Purkinje cell (primary cell): ENCODE data around the gene RPS28. TPM values are rescaled to one million over a fixed set of nuclear protein-coding genes. Genes with fewer than 3 reads are reported as not detected.

Experiments
- polyA plus RNA-seq: library from polyadenylated mRNA; unstranded; fragments of >200 nt; fragmentation: Nextera tagmentation; gene quantifications from 2 replicates; pipeline ENCODE4 v1.2.1, GENCODE V29; 2014

RPS28 gene
- 731 and 808 TPM in 2 replicates for polyA plus RNA-seq

GRCh38 chr19:8321067-8321985, at the start of gene RPS28, which contains the start of gene NDUFA7:
RPS28 (plus strand) TSS chr19:8321496; CDS start chr19:8321531, 35 bp downstream.
NDUFA7 (minus strand) TSS chr19:8321375; CDS start chr19:8321358, 17 bp downstream.

DNA sequence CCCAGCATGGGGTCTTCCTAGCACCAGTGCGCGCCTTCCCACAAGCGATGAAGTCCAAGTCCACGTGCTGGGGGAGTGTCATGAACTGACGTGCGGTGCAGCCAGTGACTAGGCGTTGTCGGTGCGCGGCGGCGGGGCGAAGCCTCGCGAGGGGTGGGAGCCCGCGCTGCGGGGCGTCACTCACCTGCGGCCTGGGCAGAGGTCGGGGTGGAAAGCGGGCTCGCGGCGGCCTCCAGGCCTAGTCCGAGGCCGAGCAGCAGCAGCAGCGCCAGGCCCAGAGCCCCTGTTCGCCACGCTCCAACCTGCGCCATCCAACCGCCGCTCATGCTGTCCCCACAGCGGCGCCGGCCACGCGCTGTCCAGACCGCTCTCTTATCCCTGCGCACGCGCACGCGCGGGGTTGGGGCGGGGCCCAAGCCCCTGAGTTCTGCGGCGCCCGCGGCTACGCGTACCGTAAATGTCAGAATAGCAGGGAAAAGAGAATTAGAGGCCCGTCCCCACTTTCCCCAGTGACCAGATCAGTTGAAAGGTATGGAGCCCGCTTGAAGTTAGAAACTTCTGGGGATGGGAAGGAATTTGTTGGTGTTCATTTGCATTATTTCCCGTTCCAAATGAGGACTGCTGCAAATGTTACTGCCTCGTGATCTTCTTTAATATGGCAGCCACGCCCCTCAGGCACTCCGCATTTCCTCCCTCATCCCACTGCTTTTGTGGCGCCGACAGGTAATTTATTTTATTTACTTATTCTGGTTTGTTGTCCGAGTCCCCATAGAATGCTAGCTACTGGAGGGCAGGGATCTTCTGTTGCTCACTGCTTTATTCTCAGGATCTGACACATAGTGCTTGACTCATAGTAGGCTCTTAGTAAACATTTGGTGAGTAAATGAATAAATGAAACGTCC, 13.1 kb upstream of the RPS28 start, which contains the start of gene CD320:
CD320 (minus strand) TSS at position 394 of the 902 bp plus-strand sequence; CDS start at position 326, 68 bp downstream.

DNA sequence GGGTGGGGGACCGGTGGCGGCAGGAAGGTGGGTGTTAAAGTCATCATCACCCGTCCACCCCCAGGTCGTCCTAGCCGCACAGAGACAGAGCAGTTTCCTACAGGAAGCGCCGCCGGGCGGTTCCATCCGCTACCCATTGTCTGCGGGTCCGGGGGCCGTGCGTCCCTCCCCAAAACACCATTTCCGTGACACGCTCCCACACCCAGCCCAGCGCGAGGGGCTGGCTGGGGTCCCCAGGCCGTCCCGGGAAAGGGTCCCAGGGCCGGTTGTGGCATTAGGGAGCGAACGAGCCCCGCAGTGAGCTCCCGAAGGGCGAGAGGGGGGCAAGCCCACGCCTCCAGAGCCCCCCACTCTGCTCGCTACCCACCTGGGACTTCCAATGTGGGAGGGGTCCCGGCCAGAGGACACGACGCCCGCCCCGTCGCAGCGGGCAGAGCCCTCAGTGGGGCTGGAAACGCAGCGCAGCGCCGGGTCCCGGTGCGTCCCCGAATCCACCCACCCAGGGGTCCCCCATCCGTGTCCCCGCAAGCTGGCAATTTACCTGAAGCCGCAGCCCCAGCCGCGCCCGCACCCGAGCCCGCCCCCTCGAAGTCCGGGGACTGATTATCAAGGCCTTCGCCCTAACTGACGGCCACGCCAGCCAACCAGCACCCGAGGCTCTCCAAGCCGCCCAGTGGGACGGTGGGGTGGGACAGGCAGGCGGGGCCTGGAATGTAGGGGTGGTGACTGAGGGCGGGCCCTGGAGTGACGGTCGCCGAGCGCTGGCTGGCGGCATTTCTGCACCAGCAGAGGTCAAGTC, 21.6 kb downstream of the RPS28 start, which contains the start of gene KANK3:
KANK3 (minus strand) TSS at position 579 of the 799 bp plus-strand sequence. CDS start 5,434 bp downstream, outside the sequence.

DNA sequence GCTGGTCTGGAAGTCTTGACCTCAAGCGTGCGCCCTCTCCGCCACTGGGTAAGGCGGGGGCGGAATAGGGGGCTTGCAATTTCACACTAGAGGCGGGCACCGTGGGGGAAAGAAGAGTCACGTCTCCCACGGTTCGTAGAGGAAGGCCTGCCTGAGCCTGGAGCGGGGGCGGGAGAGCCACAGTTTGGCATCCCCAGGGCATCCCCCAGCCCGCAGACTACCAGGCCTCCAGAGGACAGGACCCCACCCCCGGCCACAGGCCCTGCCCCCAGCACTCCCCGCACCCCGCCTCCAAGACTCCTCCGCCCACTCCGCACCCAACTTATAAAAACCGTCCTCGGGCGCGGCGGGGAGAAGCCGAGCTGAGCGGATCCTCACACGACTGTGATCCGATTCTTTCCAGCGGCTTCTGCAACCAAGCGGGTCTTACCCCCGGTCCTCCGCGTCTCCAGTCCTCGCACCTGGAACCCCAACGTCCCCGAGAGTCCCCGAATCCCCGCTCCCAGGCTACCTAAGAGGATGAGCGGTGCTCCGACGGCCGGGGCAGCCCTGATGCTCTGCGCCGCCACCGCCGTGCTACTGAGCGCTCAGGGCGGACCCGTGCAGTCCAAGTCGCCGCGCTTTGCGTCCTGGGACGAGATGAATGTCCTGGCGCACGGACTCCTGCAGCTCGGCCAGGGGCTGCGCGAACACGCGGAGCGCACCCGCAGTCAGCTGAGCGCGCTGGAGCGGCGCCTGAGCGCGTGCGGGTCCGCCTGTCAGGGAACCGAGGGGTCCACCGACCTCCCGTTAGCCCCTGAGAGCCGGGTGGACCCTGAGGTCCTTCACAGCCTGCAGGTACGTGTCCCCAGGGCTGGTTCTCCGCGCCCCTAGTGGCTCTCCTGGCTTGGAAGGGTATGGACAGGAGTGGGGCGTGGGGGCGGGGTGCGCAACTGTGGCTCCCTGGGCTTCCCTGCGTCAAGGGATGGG, 42.8 kb downstream of the RPS28 start, which contains the start of gene ANGPTL4:
ANGPTL4 (plus strand) TSS at position 353 of the 969 bp plus-strand sequence; CDS start at position 520, 167 bp downstream.

Other genes starting within 250 kb of the RPS28 start
- gene FBN3, start 171.9 kb upstream of the RPS28 start, polyA plus RNA-seq: not detected in 2 replicates
- gene CERS4, start 112.1 kb upstream of the RPS28 start, polyA plus RNA-seq: 1.3 and 3.1 TPM in 2 replicates
- gene CD320, start 13.1 kb upstream of the RPS28 start, polyA plus RNA-seq: 16.1 and 22.6 TPM in 2 replicates
- 393 and 475 TPM in 2 replicates for gene NDUFA7, start 121 bp upstream of the RPS28 start, polyA plus RNA-seq
- gene KANK3, start 21.8 kb downstream of the RPS28 start, polyA plus RNA-seq: not detected in 2 replicates
- gene ANGPTL4, start 42.7 kb downstream of the RPS28 start, polyA plus RNA-seq: 1.8 TPM in 1 of 2 replicates, not detected in the other
- 40.3 and 43.4 TPM in 2 replicates for gene RAB11B, start 68.9 kb downstream of the RPS28 start, polyA plus RNA-seq
- 8.4 and 12.8 TPM in 2 replicates for gene MARCHF2, start 91.8 kb downstream of the RPS28 start, polyA plus RNA-seq
- gene HNRNPM, start 123.5 kb downstream of the RPS28 start, polyA plus RNA-seq: 13.6 and 16.2 TPM in 2 replicates
- not detected in 2 replicates for gene PRAM1, start 181.1 kb downstream of the RPS28 start, polyA plus RNA-seq
- 0.31 TPM in 1 of 2 replicates, not detected in the other for gene ZNF414, start 192.7 kb downstream of the RPS28 start, polyA plus RNA-seq